Activated CD4-positive, alpha-beta T cell treated with anti-CD3 and anti-CD28 coated beads, Interleukin-2, Interleukin-4, amounts not matched to agents 100 ng/mL and 50 ng/mL, durations not matched to agents 16 hours and 8 hours (primary cell): ENCODE measurements around the gene WDR70.
"Not testable (repeated sequence)": the region's sequence is repeated elsewhere in the genome, so short reads cannot be mapped to it uniquely, and the experiment has no call there.

ENCODE experiments used
- DNase-seq: peaks from one replicate; pipeline ENCODE4 v3.0.0-alpha.2; 2020; ENCODE audit warnings: low spot score

WDR70 gene

GRCh38 chr5:37379100-37379628 lies at the start of gene WDR70:
WDR70 (plus strand) TSS chr5:37379318; CDS start chr5:37379368, 50 bp downstream.
- DNase-seq, result peak; percentile 90

GRCh38 chr5:37334754-37335153 lies 44.4 kb upstream of the WDR70 start:
- not testable (repeated sequence) for DNase-seq

DNA sequence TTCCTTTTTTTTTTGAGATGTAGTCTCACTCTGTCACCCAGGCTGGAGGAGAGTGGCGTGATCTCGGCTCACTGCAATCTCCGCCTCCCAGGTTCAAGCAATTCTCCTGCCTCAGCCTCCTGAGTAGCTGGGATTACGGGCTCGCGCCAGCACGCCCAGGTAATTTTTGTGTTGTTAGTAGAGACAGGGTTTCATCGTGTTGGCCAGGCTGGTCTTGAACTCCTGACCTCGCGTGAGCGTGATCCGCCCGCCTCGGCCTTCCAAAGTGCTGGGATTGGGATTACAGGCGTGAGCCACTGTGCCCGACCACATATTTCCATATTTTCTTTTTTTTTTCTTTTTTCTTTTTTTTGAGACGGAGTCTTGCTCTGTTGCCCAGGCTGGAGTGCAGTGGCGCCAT lies 36.4 kb upstream of the WDR70 start:
- DNase-seq, result not testable (repeated sequence)

- no peak for DNase-seq
These were observed 24.0 kb upstream of the WDR70 start for GRCh38 chr5:37355161-37355560.

DNA sequence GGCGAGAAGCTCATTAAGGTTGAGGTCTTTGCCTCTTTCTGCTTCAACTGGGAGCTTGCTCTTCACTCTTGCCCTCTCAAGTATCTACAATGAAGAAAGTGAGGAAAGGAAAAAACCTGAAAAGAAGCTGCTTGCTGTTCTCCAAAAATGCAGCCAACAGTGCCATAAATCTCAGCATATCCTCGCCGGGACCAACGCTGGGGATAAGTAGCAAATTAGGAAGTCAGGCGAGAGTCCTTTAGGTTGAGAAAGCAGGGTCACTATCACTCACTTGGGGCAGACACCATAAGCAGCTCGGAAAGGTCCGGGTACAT lies 8.6 kb upstream of the WDR70 start:
- no peak for DNase-seq

DNA sequence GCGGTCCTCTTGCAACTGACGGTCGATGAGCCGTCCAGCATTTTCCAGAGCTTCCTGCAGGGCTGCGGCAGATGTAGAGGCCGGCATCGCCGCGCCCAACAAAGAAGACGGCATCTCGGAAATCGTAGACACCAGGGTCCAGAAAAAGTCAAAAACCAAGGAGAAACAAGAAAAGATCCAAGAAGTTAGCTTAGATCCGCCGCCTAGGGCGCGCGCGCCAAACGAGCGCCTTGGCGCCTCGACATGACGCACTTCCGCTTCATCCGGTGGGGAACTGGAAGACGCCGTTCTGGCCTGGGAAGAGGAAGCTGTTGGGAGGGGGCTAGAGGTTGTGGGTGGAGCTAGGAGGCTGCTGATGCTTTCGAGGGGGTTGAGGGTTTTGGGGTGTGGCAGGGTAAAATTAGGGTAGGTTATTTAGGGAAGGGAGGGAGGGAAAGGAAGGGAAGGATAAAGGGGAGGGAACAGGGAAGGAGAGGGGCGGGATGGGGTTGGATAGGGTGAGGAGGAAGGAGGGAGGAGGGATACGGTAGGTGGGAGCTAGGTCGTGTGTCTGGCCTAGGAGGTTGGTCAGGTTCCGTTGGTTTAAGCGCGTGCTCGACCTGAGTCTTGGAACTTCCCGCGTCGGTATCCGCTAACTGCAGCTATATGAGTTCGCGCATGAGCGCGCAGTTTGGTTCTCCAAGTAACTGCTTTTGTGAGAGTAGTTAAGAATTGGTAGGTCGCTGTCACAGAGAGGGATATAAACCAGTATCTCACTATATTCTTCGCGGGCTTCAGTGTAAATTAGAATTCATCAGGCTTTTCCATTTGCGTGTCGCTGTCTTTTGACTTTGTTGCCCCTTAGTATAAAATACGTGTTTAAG lies 8.0 kb upstream of the WDR70 start, which contains the start of gene NUP155:
Gene NUP155, minus strand, starts transcription at position 243 of the 863 bp plus-strand sequence. Its CDS starts 129 bp downstream, at position 114.
- DNase-seq, result peak; percentile 95

DNA sequence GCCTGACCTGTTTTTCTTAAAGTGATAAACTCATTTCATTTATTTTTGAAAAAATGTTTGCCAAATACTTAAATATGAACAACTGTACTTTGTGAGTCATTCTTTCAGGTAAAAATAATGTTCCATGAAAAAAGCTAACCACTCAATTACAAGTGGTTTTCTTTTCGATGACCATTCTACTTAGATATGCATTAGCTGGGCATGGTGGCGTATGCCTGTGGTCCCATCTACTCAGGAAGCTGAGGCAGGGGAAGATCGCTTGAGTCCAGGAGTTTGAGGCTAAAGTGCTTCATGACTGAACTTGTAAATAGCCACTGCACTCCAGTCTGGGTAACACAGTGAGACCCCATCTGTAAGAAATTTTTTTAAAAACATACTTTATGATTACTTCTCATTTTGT lies 4.0 kb upstream of the WDR70 start:
- no peak for DNase-seq

DNA sequence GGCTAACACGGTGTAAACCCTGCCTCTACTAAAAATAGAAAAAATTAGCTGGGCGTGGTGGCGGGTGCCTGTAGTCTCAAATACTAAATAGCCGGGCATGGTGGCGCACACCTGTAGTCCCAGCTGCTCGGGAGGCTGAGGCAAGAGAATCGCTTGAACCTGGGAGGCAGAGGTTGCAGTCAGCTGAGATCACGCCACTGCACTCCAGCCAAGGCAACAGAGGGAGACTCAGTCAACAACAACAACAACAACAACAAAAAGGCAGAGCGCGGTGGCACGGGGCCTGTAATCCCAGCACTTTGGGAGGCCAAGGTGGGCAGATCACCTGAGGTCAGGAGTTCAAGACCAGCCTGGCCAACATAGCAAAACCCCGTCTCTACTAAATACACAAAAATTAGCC lies 1.1 kb upstream of the WDR70 start:
- DNase-seq, result not testable (repeated sequence)

DNA sequence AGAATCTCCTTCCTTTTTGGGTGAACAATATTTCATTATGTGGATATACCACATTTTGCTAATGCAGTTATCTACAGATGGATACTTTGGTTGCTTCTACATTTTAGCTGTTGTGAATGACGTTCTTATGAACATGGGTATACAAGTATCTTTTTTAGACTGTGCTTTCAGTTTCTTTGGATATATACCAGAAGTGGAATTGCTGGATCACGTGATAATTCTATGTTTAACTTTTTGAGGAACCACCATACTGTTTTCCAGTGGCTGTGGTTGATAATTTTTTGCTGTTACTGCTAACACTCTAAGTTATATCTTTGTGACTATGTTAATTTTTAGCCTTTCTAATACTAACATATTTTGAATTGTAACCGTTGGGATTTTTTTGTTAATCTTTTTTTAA lies 12.5 kb downstream of the WDR70 start:
- no peak for DNase-seq

DNA sequence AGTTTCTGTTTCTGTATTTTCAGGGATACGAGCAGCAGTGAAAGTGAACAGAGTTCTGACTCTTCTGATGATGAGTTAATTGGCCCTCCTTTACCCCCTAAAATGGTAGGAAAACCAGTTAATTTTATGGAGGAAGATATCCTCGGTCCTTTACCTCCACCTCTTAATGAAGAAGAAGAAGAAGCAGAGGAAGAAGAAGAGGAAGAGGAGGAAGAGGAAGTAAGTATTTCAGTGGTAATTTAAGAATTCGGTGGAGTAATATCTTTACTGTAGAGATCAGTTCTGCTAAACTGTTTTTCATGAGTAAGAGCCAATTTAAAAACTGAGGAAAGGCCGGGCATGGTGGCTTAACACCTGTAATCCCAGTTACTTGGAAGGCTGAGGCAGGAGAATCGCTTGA lies 17.2 kb downstream of the WDR70 start:
- DNase-seq, result no peak

DNA sequence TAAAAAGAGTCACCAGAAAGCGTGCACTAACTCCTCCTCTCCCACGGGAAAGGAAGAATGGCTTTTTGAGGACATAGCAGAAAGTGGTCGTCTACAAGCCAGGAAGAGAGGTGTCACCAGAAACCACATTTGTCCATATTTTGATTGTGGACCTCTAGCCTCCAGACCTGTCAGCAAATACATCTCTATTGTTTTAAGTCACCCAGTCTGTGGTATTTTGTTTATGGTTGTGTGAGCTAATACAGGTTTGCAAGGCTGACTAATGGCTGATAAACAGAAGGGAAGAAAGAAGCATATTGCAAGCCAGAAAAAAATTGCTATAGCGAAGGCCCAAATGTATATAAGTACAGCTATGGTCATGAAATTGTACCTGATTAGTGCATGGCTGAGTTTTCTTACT lies 21.4 kb downstream of the WDR70 start:
- no peak for DNase-seq

DNA sequence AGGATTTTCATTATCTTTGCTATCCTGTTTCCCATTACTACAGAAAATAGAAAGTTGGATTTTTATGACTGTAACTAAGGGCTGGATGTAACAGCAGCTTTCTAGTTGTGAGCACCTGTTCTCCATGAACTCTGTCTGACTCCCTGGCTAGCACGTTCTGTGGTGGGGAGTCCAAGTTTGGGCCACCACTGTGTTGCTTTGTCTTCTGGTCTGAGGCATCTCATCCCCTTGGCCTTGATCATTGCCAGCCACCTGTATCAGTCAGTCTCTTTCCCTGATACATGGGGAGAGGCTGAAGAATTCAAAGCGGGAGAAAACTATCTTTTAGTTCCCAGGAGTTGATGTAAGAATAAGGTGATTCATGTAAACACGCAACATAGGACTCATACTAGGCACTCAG lies 33.4 kb downstream of the WDR70 start:
- DNase-seq, result no peak

DNA sequence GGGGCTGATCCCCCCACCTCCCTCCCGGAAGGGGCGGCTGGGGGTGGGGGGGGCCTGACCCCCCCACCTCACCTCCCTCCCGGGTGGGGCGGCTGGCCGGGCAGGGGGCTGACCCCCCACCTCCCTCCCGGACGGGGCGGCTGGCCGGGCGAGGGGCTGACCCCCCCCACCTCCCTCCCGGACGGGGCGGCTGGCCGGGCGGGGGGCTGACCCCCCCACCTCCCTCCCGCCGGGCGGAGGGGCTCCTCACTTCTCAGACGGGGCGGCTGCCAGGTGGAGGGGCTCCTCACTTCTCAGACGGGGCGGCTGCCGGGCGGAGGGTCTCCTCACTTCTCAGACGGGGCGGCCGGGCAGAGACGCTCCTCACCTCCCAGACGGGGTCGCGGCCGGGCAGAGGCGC lies 36.3 kb downstream of the WDR70 start:
- not testable (repeated sequence) for DNase-seq

DNA sequence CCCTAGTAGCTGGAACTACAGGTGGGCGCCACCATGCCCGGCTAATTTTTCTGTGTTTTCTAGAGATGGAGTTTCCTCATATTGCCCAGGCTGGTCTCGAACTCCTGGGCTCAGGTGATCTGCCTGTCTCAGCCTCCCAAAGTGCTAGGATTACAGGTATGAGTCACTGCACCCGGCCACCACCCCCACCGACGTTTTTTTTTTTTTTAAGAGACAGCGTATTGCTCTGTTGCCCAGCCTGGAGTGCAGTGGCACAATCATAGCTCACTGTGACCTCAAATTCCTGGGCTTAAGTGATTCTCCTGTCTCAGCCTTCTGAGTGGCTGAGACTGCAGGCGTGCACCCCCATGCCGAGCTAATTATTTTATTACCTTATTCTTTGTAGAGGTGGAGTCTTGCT lies 38.2 kb downstream of the WDR70 start:
- DNase-seq, result no peak

DNA sequence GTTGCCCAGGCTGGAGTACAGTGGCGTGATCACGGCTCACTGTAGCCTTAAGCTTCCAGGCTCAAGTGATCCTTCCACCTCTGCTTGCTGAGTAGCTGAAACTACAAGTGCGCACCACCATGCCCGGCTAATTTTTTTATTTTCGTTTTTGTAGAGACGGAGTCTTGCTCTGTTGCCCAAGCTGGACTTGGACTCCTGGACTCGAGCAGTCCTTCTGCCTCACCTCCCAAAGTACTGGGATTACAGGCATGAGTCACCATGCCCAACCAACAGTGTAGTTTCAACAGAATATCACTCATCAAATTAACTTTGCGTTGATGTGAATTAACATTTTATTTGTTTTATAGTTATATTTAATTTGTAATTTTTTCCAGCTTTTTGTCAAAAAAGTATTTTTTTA lies 45.3 kb downstream of the WDR70 start:
- no peak for DNase-seq

- no peak for DNase-seq
These were observed 48.9 kb downstream of the WDR70 start for GRCh38 chr5:37428044-37428443.

DNA sequence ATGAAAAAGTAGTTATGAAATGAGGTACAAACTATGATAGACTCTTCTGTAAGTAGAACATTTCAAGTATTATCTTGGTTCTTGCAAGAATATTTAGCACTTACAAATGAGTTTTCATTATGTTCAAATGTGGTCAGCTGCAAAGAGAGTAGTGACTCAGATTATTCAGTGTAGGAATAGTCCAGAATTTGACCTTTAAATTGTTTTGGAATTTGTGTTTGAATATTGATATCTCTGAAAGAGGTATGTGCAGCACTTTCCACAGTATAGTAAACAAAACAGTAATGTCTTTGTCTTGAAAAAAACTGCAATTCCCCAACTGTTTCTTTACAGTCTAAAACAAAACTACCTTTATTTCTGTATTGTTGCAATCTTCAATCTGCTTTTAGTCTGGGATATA lies 56.1 kb downstream of the WDR70 start:
- DNase-seq, result no peak

DNA sequence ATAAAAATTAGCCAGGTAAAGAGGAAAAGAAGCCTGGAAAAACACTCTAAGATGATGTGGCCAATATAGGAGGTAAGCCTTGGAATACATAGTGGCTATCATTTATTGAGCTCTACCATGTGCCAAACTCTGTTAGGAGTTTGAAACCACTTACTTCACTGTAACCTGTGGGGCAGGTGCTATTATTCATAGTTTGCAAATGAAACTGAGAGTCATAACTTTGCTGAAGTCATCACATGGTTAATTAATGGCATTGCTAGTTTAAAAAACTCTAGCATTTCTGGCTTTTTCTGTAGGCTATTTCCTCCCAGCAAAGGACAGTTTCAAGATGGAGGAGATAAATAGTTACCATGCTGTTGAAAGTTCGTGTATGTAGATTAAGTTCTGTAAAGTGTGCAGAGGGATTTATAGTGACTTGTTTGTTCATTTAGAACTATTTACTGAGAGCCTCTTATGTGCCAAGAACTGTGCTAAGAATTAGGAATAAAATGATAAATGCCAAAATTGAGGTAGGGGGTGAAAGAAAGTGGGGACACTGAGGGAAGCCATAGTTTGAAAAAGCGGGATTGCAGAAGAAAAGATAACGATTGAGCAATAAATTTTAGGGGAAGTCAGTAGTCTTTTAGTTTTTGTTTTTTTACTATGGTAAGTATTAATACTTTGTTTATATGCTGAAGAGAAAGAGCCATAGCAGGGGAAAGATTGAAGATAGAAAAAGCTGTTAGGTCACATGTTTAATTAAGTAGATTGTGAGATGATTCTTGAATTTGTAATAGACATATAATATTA lies 57.2 kb downstream of the WDR70 start:
- no peak for DNase-seq

- DNase-seq, result no peak
These were observed 58.6 kb downstream of the WDR70 start for GRCh38 chr5:37437711-37438110.

DNA sequence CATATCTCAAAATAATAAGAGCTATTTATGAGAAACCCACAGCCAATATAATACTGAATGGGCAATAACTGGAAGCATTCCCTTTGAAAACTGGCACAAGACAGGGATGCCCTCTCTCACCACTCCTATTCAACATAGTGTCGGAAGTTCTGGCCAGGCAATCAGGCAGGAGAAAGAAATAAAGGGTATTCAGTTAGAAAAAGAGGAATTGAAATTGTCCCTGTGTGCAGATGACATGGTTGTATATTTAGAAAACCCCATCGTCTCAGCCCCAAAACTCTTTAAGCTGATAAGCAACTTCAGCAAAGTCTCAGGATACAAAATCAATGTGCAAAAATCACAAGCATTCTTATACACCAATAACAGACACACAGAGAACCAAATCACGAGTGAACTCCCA lies 66.7 kb downstream of the WDR70 start:
- not testable (repeated sequence) for DNase-seq

DNA sequence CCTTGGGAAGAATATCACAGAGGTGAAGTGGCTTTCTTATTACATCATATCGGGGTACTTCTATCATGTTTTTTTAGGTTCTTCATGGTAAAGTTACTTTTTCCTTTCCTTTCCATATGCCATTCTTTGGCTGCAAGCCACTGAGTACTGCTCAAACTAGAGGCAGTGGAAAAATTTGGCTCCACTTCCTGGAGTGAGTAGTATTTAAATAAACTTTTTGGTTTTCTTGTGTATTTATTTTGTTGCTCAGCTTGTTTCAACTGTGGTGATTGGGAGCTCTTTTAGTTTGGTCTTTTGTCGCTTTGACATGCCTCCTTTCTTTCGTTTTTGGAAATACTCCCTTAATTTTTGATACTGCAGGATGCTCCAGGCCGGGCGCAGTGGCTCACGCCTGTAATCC lies 69.8 kb downstream of the WDR70 start:
- DNase-seq, result no peak

DNA sequence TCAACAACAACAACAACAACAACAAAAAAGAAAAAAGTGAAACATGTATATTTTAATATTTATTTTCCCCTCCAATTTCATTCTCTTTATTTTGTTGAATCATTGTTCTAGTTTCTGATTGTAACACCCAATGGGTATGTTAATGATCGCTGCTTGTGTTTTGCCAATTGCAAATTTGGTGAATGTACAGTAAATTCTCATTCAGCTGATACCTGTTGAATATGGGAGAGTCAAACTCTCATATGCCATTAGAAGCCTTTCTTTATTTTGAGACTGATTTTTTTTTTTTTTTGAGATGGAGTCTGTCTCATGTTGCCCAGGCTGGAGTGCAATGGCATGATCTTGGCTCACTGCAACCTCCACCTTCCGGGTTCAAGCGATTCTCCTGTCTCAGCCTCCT lies 72.9 kb downstream of the WDR70 start:
- not testable (repeated sequence) for DNase-seq

DNA sequence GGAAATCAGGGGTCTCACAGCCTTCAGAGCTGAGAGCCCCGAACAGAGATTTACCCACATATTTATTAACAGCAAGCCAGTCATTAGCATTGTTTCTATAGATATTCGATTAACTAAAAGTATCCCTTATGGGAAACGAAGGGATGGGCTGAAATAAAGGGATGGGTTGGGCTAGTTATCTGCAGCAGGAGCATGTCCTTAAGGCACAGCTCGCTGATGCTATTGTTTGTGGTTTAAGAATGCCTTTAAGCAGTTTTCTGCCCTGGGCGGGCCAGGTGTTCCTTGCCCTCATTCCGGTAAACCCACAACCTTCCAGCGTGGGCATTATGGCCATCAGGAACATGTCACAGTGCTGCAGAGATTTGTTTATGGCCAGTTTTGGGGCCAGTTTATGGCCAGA lies 74.1 kb downstream of the WDR70 start:
- DNase-seq, result not testable (repeated sequence)
